Central memory CD8-positive, alpha-beta T cell (primary cell): ENCODE data around the gene MAIP1.
"Not testable (repeated sequence)": the region's sequence is repeated elsewhere in the genome, so short reads cannot be mapped to it uniquely, and the experiment has no call there.

ENCODE experiments used
- ATAC-seq: fragments of 150-1000 bp; cut with Tn5 transposase; replicated peaks from 2 replicates; pipeline ENCODE4 v1.10.0; 2022; ENCODE audit warnings: mild to moderate bottlenecking, moderate FRiP score, moderate number of reproducible peaks; ENCODE audit not compliant: poor library complexity, severe bottlenecking; ENCODE audit errors: extremely low read depth
- DNase-seq, 2 donors: peaks; one replicate each; pipeline ENCODE4 v3.0.0; 2021; ENCODE audit warnings: low spot score in 2 of 2
- H3K27ac Mint-ChIP-seq: one replicate; pipeline ENCODE4 v1.8.0; 2022; ENCODE audit warnings: low read depth, mild to moderate bottlenecking, moderate library complexity, mixed read lengths
- H3K27me3 Mint-ChIP-seq: one replicate; pipeline ENCODE4 v1.8.0; 2022; ENCODE audit warnings: mixed read lengths
- H3K36me3 Mint-ChIP-seq: one replicate; pipeline ENCODE4 v1.8.0; 2022; ENCODE audit warnings: mild to moderate bottlenecking, moderate library complexity, mixed read lengths; ENCODE audit not compliant: insufficient read depth
- H3K4me1 Mint-ChIP-seq: one replicate; pipeline ENCODE4 v1.8.0; 2022; ENCODE audit warnings: mixed read lengths
- H3K4me3 Mint-ChIP-seq: one replicate; pipeline ENCODE4 v1.8.0; 2022; ENCODE audit warnings: mild to moderate bottlenecking, moderate library complexity, mixed read lengths
- H3K9me3 Mint-ChIP-seq: one replicate; pipeline ENCODE4 v1.8.0; 2022; ENCODE audit warnings: mixed read lengths

The MAIP1 gene, protein sequence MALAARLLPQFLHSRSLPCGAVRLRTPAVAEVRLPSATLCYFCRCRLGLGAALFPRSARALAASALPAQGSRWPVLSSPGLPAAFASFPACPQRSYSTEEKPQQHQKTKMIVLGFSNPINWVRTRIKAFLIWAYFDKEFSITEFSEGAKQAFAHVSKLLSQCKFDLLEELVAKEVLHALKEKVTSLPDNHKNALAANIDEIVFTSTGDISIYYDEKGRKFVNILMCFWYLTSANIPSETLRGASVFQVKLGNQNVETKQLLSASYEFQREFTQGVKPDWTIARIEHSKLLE

DNA sequence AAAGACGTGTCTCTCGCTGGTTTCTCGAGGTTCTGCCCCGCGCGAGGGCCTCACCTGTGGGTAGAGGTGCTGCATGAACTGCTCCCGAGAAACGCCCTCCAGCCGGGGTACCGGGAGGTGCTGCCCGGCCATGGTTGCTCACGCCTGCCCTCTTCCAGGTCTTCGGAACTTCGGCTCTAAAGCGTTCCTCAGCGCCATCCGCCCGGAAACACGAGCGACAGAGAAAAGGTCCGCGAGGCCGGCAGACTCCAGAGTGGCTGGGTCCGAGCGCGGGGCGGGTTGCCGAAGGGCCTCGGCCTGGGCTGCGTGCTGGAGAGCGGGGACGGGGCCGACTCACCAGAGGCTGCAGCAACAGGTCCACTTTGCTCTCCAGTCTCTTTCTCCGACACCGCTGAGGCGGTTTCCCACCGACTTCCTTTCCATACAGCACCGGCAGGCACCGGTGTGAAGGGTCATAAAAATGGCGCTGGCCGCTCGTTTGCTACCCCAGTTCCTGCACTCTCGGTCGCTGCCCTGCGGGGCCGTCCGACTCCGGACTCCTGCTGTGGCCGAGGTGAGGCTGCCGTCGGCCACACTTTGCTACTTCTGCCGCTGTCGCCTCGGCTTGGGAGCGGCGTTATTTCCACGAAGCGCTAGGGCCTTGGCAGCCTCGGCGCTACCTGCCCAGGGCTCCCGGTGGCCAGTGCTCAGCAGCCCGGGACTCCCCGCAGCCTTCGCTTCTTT is at the start of gene MAIP1, which contains the start of gene TYW5:
TSS of gene MAIP1 (plus strand) at position 244 of the 723 bp plus-strand sequence. CDS start at position 461, 217 bp downstream.
TSS of gene TYW5 (minus strand) at position 153 of the 723 bp plus-strand sequence. CDS start at position 132, 21 bp downstream.
- Mint-ChIP-seq H3K36me3 (peaks cover 25% of the 10 kb centered on the region), H3K27me3 (no peaks in the 10 kb centered on the region), H3K4me3 (peak within 1 kb of the TSS; percentile 98), H3K4me1 (peaks cover 49% of the 10 kb centered on the region), H3K27ac (peak within 1 kb of the TSS; percentile 96), H3K9me3 (no peaks in the 10 kb centered on the region)
- peak; percentile 73 to 75 for DNase-seq
- peak; percentile 84 for ATAC-seq

DNA sequence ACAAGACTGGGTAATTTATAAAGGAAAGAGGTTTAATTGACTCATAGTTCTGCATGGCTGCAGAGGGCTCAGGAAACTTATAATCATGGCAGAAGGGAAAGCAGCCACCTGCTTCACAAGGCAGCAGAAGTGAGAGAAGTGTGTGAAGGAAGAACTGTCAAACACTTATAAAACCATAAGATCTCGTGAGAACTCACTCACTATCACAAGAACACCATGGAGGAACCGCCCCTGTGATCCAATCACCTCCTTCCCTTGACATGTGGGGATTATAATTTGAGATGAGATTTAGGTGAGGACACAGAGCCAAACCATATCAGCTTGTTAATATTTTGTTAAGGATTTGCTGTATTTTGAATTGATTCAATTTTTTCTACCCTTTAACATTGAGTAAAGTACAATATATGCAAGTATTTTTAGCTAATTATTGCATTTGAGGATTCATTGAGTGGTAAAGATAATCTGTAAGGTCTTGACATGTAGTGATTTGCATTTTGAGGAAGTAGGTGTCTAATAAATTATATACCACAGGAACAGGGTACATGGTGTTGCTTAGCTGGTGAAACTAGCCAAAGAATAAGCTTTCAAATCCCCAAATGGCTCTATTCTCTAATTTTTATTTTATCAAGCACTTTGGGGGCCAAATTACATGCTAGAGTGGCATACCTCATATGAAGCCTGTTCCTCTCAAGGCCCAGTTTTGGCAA is 48.2 kb upstream of the MAIP1 start:
- ATAC-seq (no peak), DNase-seq (no peak)
- Mint-ChIP-seq H3K27me3 (peaks cover 51% of the 10 kb centered on the region), H3K4me1 (peaks cover 16% of the 10 kb centered on the region), H3K27ac (no peak overlapping the region), H3K4me3 (no peak overlapping the region), H3K36me3 (peaks cover 8% of the 10 kb centered on the region), H3K9me3 (no peaks in the 10 kb centered on the region)

DNA sequence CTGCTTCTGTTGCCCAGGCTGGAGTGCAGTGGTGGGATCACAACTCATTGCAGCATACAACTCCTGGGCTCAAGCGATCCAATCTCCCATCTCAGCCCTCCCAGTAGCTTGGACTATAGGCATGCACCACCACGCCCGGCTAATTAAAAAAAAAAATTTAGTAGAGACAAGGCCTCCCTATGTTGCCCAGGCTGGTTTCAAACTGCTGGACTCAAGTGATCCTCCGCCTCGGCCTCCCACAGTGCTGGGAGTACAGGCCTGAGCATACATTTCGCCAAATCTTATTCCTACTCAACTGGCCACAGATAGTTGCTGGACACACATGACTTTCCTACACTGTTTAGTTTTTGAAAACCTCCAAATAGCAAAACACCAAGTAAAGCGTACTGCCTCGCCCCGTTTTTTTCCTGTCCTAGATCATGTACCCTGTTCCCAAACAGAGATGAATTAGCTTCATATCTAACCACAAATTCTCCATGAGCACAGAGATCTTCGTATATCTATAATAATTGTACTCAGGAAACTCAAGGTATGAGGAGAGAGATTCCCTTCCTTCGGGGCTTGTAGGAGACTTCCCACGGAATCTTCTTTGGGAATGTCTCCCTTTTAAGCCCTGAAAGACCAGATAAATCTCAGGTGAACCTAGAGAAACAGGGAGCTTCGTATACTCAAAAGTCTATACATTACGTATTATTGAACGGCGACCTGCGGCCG is 44.9 kb upstream of the MAIP1 start:
- peaks cover 9% of the 10 kb centered on the region for H3K36me3 Mint-ChIP-seq
- DNase-seq (no peak), ATAC-seq (no peak)
- peaks cover 27% of the 10 kb centered on the region for H3K27me3 Mint-ChIP-seq
- H3K4me1 Mint-ChIP-seq = peaks cover 31% of the 10 kb centered on the region
- no peaks in the 10 kb centered on the region for H3K9me3 Mint-ChIP-seq
- H3K27ac Mint-ChIP-seq = peak overlapping the region; percentile 96
- peak overlapping the region; percentile 98 for H3K4me3 Mint-ChIP-seq

DNA sequence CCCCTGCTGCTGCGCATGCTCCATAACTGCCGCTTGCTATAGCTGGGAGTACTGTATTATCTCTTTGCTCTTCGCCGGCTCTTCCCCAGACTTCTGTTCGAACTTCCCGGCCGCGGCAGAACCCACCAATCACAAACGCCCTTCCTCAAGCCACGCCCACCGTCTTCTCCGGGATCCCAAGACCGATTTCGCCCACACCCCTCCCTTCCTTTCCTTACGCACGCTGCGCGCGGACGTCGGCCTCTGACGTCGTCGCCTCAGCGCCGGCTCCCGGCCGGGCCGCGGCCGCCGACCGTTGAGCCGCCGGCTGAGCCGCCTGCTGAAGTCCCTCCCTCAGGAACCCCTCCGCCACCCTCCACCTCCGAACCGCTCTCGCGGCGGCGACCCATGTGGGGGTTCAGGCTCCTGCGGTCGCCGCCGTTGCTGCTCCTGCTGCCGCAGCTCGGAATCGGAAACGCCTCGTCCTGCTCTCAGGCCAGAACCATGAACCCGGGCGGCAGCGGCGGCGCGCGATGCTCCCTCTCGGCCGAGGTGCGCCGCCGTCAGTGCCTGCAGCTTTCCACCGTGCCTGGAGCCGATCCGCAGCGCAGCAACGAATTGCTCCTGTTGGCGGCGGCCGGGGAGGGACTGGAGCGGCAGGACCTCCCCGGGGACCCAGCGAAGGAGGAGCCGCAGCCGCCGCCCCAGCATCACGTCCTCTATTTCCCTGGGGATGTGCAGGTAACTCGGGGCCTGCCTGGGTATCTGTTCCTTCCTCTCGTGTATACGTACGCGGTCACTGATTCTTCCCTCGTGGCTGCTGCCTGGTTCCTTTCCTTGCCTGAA is 44.1 kb upstream of the MAIP1 start, which contains the start of gene C2orf69:
TSS of gene C2orf69 (plus strand) at position 242 of the 825 bp plus-strand sequence. CDS start at position 388, 146 bp downstream.
- Mint-ChIP-seq H3K27ac (peak within 1 kb of the TSS; percentile 96), H3K9me3 (no peaks in the 10 kb centered on the region), H3K27me3 (peaks cover 19% of the 10 kb centered on the region), H3K4me3 (peak within 1 kb of the TSS; percentile 98), H3K4me1 (peaks cover 37% of the 10 kb centered on the region), H3K36me3 (peaks cover 9% of the 10 kb centered on the region)
- ATAC-seq (peak; percentile 69), DNase-seq (peak; percentile 72 to 81)

DNA sequence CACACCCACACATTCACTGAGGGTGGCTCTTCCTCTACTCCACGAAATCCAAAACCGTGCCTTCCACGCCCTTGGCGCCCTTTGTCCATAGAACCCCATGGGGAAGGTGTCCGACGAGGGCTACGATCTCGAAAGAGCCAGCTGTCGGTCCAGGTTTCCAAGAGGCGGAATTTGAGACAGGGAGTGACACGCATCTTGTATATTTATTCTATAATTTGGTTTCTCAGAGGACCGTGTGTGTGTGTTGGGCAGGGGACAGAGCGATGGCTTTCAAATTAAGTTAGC is 43.6 kb upstream of the MAIP1 start:
- DNase-seq (no peak), ATAC-seq (peak; percentile 6)
- H3K9me3 Mint-ChIP-seq = no peaks in the 10 kb centered on the region
- H3K4me1 Mint-ChIP-seq = peaks cover 43% of the 10 kb centered on the region
- H3K27me3 Mint-ChIP-seq = peaks cover 15% of the 10 kb centered on the region
- H3K27ac Mint-ChIP-seq = peak overlapping the region; percentile 96
- peak overlapping the region; percentile 98 for H3K4me3 Mint-ChIP-seq
- peaks cover 9% of the 10 kb centered on the region for H3K36me3 Mint-ChIP-seq

DNA sequence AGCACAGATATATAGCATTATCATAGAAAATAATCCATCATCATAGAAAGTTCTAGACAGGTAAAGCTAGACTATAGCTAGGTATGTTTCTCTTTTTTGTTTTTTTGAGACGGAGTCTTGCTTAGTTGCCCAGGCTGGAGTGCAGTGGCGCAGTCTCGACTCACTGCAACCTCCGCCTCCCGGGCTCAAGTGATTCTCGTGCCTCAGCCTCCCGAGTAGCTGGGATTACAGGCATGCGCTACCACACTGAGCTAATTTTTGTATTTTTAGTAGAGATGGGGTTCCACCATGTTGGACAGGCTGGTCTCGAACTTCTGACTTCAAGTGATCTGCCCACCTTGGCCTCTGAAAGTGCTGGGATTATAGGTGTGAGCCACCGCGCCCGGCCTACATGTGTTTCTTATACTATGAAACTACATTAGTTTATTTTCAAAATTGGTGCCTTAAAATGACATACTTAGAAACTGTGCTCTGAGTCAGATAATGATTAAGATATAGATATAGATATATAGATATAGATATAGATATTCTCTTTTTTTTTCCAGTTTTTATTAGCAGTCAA is 42.7 kb upstream of the MAIP1 start:
- H3K27me3 Mint-ChIP-seq, ATAC-seq, H3K9me3 Mint-ChIP-seq, DNase-seq: not testable (repeated sequence)
- H3K27ac Mint-ChIP-seq = peak overlapping the region; percentile 96
- H3K4me1 Mint-ChIP-seq = peaks cover 44% of the 10 kb centered on the region
- peak overlapping the region; percentile 98 for H3K4me3 Mint-ChIP-seq
- peaks cover 11% of the 10 kb centered on the region for H3K36me3 Mint-ChIP-seq

DNA sequence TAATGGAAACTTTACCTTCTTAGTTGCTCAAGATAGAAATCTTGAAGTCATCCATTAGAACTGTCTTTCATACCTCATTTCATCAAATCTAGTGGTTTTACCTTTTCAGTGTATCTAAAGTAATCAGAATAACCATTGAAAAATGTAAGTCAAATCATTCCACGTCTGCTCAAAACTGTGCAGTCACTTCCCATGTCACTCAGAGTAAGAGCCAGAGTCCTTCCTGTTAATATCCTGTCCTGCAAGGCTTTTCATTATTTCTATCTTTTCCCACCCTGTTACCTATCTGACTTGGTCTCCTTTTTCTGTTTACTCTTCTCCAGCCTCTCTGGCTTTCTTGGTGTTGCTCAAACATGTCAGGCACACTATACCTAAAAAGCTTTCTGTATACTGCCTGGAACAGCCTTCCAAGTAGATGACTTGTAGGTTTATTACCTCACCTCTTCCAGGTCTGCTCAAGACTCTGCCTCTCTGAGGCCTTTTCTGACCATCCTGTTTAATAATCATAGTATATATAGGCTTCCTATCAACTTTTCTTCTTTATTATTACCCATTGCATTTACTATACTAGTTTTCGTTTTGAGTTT is 40.9 kb upstream of the MAIP1 start:
- DNase-seq (no peak), ATAC-seq (no peak)
- H3K4me1 Mint-ChIP-seq = peaks cover 49% of the 10 kb centered on the region
- peak overlapping the region; percentile 9 for H3K27ac Mint-ChIP-seq
- no peaks in the 10 kb centered on the region for H3K27me3 Mint-ChIP-seq
- no peaks in the 10 kb centered on the region for H3K9me3 Mint-ChIP-seq
- H3K4me3 Mint-ChIP-seq = no peak overlapping the region
- H3K36me3 Mint-ChIP-seq = peaks cover 13% of the 10 kb centered on the region

DNA sequence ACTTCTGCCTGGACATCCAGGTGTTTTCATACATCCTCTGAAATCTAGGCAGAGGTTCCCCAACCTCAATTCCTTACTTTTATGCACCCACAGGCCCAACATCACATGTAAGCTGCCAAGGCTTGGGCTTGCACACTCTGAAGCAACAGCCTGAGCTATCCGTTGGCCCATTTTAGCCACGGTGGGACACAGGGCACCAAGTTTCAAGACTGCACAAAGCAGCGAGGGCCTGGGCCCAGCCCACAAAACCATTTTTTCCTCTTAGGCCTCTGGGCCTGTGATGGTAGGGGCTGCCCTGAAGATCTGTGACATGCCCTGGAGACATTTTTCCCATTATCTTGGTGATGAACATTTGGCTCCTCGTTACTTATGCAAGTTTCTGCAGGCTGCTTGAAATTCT is 38.4 kb upstream of the MAIP1 start:
- Mint-ChIP-seq H3K4me3 (no peak overlapping the region), H3K36me3 (peaks cover 6% of the 10 kb centered on the region), H3K27me3 (no peaks in the 10 kb centered on the region), H3K27ac (no peak overlapping the region), H3K9me3 (no peaks in the 10 kb centered on the region), H3K4me1 (peaks cover 42% of the 10 kb centered on the region)
- no peak for ATAC-seq
- DNase-seq = no peak

DNA sequence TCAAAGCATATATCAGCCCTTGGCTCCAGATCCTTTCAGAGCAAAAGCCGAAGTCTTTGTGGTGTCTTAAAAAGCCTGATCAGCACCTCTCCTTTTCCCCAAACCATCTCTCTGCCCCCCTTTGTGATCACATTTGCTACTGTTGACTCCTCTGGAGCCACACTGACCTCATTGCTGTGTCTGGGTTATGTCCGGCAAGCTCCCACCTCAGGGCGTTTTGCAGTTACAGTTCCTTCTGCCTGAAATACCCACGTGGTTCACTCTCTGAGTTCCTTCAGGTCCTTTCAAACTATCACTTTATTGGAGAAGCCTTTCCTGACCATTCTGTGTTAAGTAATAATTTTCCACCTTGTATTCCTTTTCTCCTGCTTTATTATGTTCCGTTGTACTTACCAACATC is 32.5 kb upstream of the MAIP1 start:
- Mint-ChIP-seq H3K27me3 (no peaks in the 10 kb centered on the region), H3K4me3 (no peak overlapping the region), H3K36me3 (peaks cover 16% of the 10 kb centered on the region), H3K27ac (peak overlapping the region; percentile 84), H3K9me3 (no peaks in the 10 kb centered on the region), H3K4me1 (peaks cover 29% of the 10 kb centered on the region)
- DNase-seq (no peak), ATAC-seq (no peak)

DNA sequence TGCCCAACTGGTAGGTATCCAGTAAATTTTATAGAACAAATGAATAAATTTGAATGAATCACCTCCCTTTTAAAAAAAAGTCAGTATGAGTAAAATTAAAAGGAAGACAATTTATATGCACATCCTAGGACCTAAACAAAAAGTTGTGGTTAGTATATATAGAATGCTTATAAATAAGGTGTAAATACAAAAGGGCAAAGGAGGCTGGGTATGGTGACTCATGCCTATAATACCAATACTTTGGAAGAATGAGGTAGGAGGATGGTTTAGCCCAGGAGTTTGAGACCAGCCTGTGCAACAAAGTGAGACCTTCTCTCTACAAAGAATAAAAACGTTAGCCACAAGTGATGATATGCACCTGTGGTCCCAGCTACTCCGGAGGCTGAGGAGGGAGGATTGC is 31.5 kb upstream of the MAIP1 start:
- H3K4me3 Mint-ChIP-seq = no peak overlapping the region
- peaks cover 17% of the 10 kb centered on the region for H3K36me3 Mint-ChIP-seq
- peak overlapping the region; percentile 71 for H3K27ac Mint-ChIP-seq
- DNase-seq (no peak), ATAC-seq (no peak)
- no peaks in the 10 kb centered on the region for H3K9me3 Mint-ChIP-seq
- H3K4me1 Mint-ChIP-seq = peaks cover 26% of the 10 kb centered on the region
- H3K27me3 Mint-ChIP-seq = no peaks in the 10 kb centered on the region

DNA sequence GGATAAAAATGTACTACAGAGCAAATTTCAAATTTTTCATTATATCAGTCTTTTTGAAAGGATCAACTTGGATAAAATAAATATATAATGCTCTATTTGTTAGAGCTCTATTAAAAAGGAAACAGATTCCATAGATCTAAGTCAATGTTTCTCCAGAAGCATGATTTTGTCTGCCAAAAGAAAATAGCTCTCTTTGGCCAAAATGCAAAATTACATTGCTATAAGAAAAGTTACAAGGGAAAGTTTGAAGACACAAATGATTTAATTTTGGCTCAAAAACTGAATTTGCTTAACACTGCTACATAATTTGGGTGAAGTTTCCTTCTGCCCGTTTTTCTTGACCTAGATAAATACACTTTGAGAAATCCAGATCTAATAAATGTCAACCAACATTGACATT is 28.6 kb upstream of the MAIP1 start:
- Mint-ChIP-seq H3K9me3 (no peaks in the 10 kb centered on the region), H3K27ac (no peak overlapping the region), H3K4me3 (no peak overlapping the region), H3K36me3 (peaks cover 27% of the 10 kb centered on the region), H3K4me1 (peaks cover 19% of the 10 kb centered on the region), H3K27me3 (no peaks in the 10 kb centered on the region)
- ATAC-seq (no peak), DNase-seq (no peak)
